ENCODE results near the gene LEFTY2. TPM values are rescaled to one million over a fixed set of nuclear protein-coding genes. Genes with fewer than 3 reads are reported as not detected.

LEFTY2 gene
- total RNA-seq, 1 donor from 2014 or later = 1.2 TPM

DNA sequence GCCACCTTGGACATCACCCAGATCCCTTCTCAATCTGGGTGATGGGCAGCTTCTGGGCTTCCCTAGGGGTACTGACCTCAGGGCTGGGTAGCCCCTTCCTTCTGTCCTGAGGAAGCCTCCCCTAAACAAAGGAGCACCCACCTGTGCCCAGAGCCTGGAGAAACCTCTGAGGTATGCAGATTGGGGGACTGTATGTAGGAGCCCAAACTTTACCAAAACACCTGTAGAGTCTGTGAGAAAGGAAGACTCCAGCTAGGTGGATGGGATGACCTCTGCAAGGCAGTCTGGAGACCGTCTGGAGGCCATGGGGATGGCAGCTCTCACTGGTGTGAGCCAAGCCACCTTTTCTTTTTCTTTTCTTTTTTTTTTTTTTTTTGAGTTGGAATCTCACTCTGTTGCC, 13.7 kb upstream of the LEFTY2 start:
- H3K27ac ChIP-seq = no peak overlapping the region
- TF ChIP-seq, protein P1, sequence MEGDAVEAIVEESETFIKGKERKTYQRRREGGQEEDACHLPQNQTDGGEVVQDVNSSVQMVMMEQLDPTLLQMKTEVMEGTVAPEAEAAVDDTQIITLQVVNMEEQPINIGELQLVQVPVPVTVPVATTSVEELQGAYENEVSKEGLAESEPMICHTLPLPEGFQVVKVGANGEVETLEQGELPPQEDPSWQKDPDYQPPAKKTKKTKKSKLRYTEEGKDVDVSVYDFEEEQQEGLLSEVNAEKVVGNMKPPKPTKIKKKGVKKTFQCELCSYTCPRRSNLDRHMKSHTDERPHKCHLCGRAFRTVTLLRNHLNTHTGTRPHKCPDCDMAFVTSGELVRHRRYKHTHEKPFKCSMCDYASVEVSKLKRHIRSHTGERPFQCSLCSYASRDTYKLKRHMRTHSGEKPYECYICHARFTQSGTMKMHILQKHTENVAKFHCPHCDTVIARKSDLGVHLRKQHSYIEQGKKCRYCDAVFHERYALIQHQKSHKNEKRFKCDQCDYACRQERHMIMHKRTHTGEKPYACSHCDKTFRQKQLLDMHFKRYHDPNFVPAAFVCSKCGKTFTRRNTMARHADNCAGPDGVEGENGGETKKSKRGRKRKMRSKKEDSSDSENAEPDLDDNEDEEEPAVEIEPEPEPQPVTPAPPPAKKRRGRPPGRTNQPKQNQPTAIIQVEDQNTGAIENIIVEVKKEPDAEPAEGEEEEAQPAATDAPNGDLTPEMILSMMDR (IDR thresholded peaks at IDR 0.05) = no peak
- H3K4me3 ChIP-seq = no peak overlapping the region
- ATAC-seq (no peak), DNase-seq (no peak)
- no peaks in the 10 kb centered on the region for H3K27me3 ChIP-seq (ENCODE audit: low read depth)
- no peaks in the 10 kb centered on the region for H3K4me1 ChIP-seq
- no peaks in the 10 kb centered on the region for H3K36me3 ChIP-seq
- no peaks in the 10 kb centered on the region for H3K9me3 ChIP-seq
- intact Hi-C loops (cut with DNase I) = no loop called here

DNA sequence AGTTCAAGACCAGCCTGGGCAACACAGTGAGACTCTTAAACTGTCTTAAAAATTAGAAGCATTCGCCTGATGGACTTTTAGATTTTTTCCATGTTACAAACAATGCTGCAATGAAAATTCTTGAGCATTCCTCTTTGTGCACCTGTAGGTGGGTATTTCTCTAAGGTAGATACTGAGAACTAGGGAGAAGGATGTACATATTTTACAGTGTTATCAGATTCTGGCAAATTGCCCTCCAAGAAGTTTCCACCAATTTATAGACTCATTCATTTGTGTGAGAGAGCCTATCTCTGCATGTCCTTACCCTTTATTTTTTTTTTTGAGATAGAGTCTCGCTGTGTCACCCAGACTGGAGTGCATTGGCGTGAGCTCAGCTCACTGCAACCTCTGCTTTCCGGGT, 12.3 kb upstream of the LEFTY2 start:
- TF ChIP-seq, protein P1 (IDR thresholded peaks at IDR 0.05) = no peak
- Histone ChIP-seq H3K27me3 (ENCODE audit: low read depth) (no peaks in the 10 kb centered on the region), H3K36me3 (no peaks in the 10 kb centered on the region), H3K4me1 (no peaks in the 10 kb centered on the region), H3K4me3 (no peak overlapping the region), H3K27ac (no peak overlapping the region), H3K9me3 (no peaks in the 10 kb centered on the region)
- intact Hi-C loops (cut with DNase I) = no loop called here
- ATAC-seq (no peak), DNase-seq (no peak)

DNA sequence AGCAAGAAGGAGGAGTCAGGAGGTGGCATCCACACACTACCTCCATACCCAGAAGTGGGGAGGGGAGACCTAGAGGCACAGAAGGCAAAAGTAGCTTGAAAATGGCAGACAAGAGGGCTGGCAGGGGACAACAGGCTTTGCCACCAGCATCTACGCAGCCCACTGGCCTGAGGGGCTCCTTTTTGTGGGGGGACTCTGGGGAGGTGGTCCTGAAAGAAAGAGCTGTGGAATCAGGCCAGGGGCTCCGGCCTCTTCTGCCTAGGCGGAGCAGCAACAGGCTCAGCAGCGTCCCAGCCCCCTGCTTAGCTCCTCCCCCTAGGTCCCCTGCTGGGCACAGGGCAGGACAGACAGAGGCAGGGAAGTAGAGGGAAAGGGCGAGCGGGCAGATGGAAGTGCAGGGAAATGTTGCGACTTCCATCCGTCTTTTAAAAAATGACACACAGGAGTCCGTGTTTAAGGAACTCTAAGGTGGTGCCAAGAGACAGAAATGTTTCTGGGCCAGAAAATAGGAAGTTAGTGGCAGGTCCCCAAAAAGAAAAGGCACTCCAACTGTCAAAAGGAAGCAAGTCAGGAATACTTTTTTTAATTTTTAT, 10.0 kb upstream of the LEFTY2 start:
- no peaks in the 10 kb centered on the region for H3K9me3 ChIP-seq
- no peak for DNase-seq
- TF ChIP-seq, protein P1 (IDR thresholded peaks at IDR 0.05) = no peak
- H3K27ac ChIP-seq = no peak overlapping the region
- H3K36me3 ChIP-seq = no peaks in the 10 kb centered on the region
- ATAC-seq = no peak
- H3K4me1 ChIP-seq = no peaks in the 10 kb centered on the region
- no peak overlapping the region for H3K4me3 ChIP-seq
- no peaks in the 10 kb centered on the region for H3K27me3 ChIP-seq (ENCODE audit: low read depth)
- intact Hi-C loops (cut with DNase I) = no loop called here

DNA sequence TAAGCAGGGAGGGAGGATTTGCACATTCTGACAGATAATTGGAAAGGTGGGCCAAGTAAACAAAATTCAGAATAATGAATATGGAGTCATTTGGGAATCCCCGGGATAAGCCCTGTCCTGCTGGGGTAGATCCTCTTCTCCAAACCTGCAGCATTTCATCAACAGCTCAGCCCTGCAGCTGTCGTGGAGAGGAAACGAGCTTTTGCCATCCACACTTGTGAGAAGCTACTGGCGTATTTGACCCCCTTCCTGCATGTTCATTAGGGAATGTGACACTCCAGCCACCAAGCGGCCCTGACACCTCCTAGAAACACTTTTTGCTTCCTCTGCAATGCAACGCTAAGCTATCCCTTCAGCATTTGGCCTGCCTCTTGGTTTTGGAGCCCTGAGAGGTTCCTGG, 8.0 kb upstream of the LEFTY2 start:
- no peak for ATAC-seq
- intact Hi-C loops (cut with DNase I) = no loop called here
- no peaks in the 10 kb centered on the region for H3K36me3 ChIP-seq

DNA sequence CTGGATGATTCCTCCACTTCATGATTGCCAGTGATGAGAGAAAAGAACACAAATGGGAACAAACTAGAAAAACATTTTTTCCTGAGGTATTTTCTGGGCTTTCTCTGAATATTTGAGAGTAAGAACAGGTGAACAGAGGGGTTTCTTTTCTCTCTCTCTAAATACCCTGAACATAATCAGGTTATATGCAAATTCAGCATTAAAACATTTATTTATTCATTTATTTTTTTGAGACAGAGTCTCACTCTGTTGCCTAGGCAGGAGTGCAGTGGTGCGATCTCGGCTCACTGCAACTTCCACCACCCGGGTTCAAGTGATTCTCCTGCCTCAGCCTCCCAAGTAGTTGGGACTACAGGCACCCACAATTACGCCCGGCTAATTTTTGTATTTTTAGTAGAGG, 5.8 kb upstream of the LEFTY2 start:
- no peaks in the 10 kb centered on the region for H3K27me3 ChIP-seq (ENCODE audit: low read depth)
- peaks cover 2% of the 10 kb centered on the region for H3K4me1 ChIP-seq
- ATAC-seq = no peak
- H3K9me3 ChIP-seq = no peaks in the 10 kb centered on the region
- H3K4me3 ChIP-seq = no peak overlapping the region
- H3K36me3 ChIP-seq = no peaks in the 10 kb centered on the region
- no peak for DNase-seq
- H3K27ac ChIP-seq = no peak overlapping the region
- intact Hi-C loops (cut with DNase I) = no loop called here
- TF ChIP-seq, protein P1 (IDR thresholded peaks at IDR 0.05) = no peak

More for the DNA sequence above, 8.0 kb upstream of the LEFTY2 start:
- H3K27me3 ChIP-seq (ENCODE audit: low read depth) = no peaks in the 10 kb centered on the region
- DNase-seq = no peak
- TF ChIP-seq, protein P1 (IDR thresholded peaks at IDR 0.05) = no peak
- no peaks in the 10 kb centered on the region for H3K4me1 ChIP-seq
- H3K27ac ChIP-seq = no peak overlapping the region
- H3K4me3 ChIP-seq = no peak overlapping the region
- H3K9me3 ChIP-seq = no peaks in the 10 kb centered on the region

Measured in lower lobe of right lung (tissue), 2 donors.